Spleen (tissue), 11 donors: ENCODE results near the gene RCOR3. TPM values are rescaled to one million over a fixed set of nuclear protein-coding genes. Genes with fewer than 3 reads are reported as not detected.

Source experiments
- DNase-seq: peaks from one replicate; pipeline ENCODE4 v3.0.0-alpha.2; 2020
- H3K27ac ChIP-seq, 8 donors: fragments of 200-600 bp; sonication (generic) in 7 of 8; 1 replicate in 4 of 8; 2 replicates in 4 of 8; pipeline versions ENCODE4 v1.5.0 to v1.8.0; 2016 to 2021; ENCODE audit warnings: inconsistent platforms in 4 of 8, mild to moderate bottlenecking in 4 of 8, moderate library complexity in 1 of 8
- H3K27me3 ChIP-seq, 7 donors: fragments of 200-600 bp; sonication (generic) in 6 of 7; replicated peaks in 1 of 7; 1 replicate in 4 of 7; 2 replicates in 3 of 7; pipeline versions ENCODE4 v1.5.0 to v1.8.0; 2016 to 2021; ENCODE audit warnings: inconsistent platforms in 3 of 7, mild to moderate bottlenecking in 1 of 7
- H3K36me3 ChIP-seq, 6 donors: fragments of 200-600 bp; sonication (generic) in 5 of 6; 1 replicate in 4 of 6; 2 replicates in 2 of 6; pipeline versions ENCODE4 v1.5.0 to v1.8.0; 2016 to 2021; ENCODE audit warnings: inconsistent platforms in 2 of 6
- H3K4me1 ChIP-seq, 6 donors: fragments of 200-600 bp; sonication (generic) in 5 of 6; 1 replicate in 3 of 6; 2 replicates in 3 of 6; pipeline versions ENCODE4 v1.5.0 to v1.8.0; 2016 to 2021; ENCODE audit warnings: inconsistent platforms in 3 of 6
- H3K4me3 ChIP-seq, 8 donors: fragments of 200-600 bp; sonication (generic) in 7 of 8; 1 replicate in 4 of 8; 2 replicates in 4 of 8; pipeline versions ENCODE4 v1.5.0 to v1.8.0; 2016 to 2021; ENCODE audit warnings: inconsistent platforms in 4 of 8, mild to moderate bottlenecking in 4 of 8, moderate library complexity in 2 of 8
- H3K9me3 ChIP-seq, 8 donors: fragments of 200-600 bp; sonication (generic) in 7 of 8; 1 replicate in 4 of 8; 2 replicates in 4 of 8; pipeline versions ENCODE4 v1.5.0 to v1.8.0; 2016 to 2021; ENCODE audit warnings: inconsistent platforms in 4 of 8
- CTCF ChIP-seq, 11 experiments: fragments of 200-600 bp in 7 of 11; fragments of 450-650 bp in 4 of 11; sonication (generic) in 4 of 11; IDR thresholded peaks in 8 of 11; conservative IDR thresholded peaks in 3 of 11; 1 replicate in 7 of 11; 2 replicates in 4 of 11; pipeline versions ENCODE4 v1.4.0 to v1.8.0; 2016 to 2021; ENCODE audit warnings: antibody characterized with exemption in 11 of 11, inconsistent platforms in 4 of 11, mild to moderate bottlenecking in 1 of 11
- POLR2A ChIP-seq, 3 donors: fragments of 450-650 bp; IDR thresholded peaks; one replicate each; pipeline ENCODE4 v1.5.1; 2017; ENCODE audit warnings: antibody characterized with exemption in 3 of 3, mild to moderate bottlenecking in 1 of 3
- POLR2AphosphoS5 ChIP-seq, 3 donors: sonication (generic); formaldehyde crosslinking; IDR thresholded peaks; one replicate each; pipeline ENCODE4 v1.5.1; 2017; ENCODE audit warnings: antibody characterized with exemption in 3 of 3
- WGBS, 5 donors: extraction: QIAGEN DNeasy Blood & Tissue Kit in 3 of 5; methylation state at CpG; one replicate each; pipeline versions ENCODE4 v1.1.5 to v1.1.7; 2013 to 2018; 5-methylcytosine and 5-hydroxymethylcytosine counted together
- intact Hi-C: fragments of 100-400 bp; cut with DNase I; formaldehyde crosslinking; loops from one replicate; pipeline ENCODE4 v1.15.0; 2023; ENCODE audit warnings: low total_unique reads
- polyA plus RNA-seq, 3 donors: library from polyadenylated mRNA; stranded (reverse); fragments of 200-250 nt; gene quantifications; one replicate each; pipeline ENCODE4 v1.2.1, GENCODE V29; 2013
- total RNA-seq, 7 donors: library from RNA; depleted of rRNA in 3 of 7; stranded (reverse); fragments of >200 nt in 3 of 7; fragmentation: NEBNext Ultra II Directional in 4 of 7; extraction: Animal tissue kit (Norgen Biotek cat#: 25700) in 4 of 7; gene quantifications; one replicate each; pipeline versions ENCODE4 v1.1.0 to v1.2.1, GENCODE V29; 2016 to 2021
- donor health status: healthy with polysubstance abuse.
- donor health status: DM: no; HTN: no; CAD: no; lungs with moderate emphysema.
- donor health status: DM: no; HTN: no; CAD: no.
- donor health status: Bipolar disorder and iron deficiency.
- donor health status: healthy.
- donor health status: DM: no; HTN: no; CAD: no.
- donor health status: DM: yes; HTN: yes; CAD: no.

RCOR3 gene
- total and polyA plus RNA-seq, 10 donors, result 20.9 to 94.3 (median 66.3) TPM

GRCh38 chr1:211267204-211267857 is 8.2 kb downstream of the RCOR3 start:
- DNase-seq, result no peak
- Histone ChIP-seq H3K27me3 (no peaks in the 10 kb centered on the region), H3K36me3 (peaks cover 0 to 90% (median 20%) of the 10 kb centered on the region in 6 donors), H3K9me3 (no peaks in the 10 kb centered on the region), H3K4me1 (peaks cover 0 to 30% (median 8%) of the 10 kb centered on the region in 6 donors), H3K4me3 (no peak overlapping the region), H3K27ac (no peak overlapping the region)
- WGBS, 5 donors, result 88 to 94% (median 90%) methylated on average over 7 of the region's 7 CpGs
- TF ChIP-seq POLR2AphosphoS5 (IDR thresholded peaks at IDR 0.05), result no peak
- no peak for TF ChIP-seq POLR2A (IDR thresholded peaks at IDR 0.05)
- no peak for TF ChIP-seq CTCF (IDR thresholded peaks at IDR 0.05 in 8 of 11, conservative IDR thresholded peaks at IDR 0.05 in 3 of 11)
- intact Hi-C loops, result loop anchor here (10.0 kb wide), 1 partner anchor 47 kb away; no protein-coding TSS in a partner anchor

GRCh38 chr1:211279340-211279739 is 20.2 kb downstream of the RCOR3 start:
- intact Hi-C loops, result no loop called here
- H3K4me3 ChIP-seq, result no peak overlapping the region
- no peak for DNase-seq
- H3K9me3 ChIP-seq, result no peaks in the 10 kb centered on the region
- H3K27me3 ChIP-seq, result no peaks in the 10 kb centered on the region
- 0 to 41% (median 3%) methylated on average over 1 of the region's 1 CpG for WGBS, 5 donors
- peaks cover 0 to 10% (median 0%) of the 10 kb centered on the region in 6 donors for H3K4me1 ChIP-seq
- H3K27ac ChIP-seq, result no peak overlapping the region
- no peak for TF ChIP-seq CTCF (IDR thresholded peaks at IDR 0.05 in 8 of 11, conservative IDR thresholded peaks at IDR 0.05 in 3 of 11)
- TF ChIP-seq POLR2AphosphoS5 (IDR thresholded peaks at IDR 0.05), result no peak
- no peak for TF ChIP-seq POLR2A (IDR thresholded peaks at IDR 0.05)
- H3K36me3 ChIP-seq, result peaks cover 3 to 100% (median 72%) of the 10 kb centered on the region in 6 donors

GRCh38 chr1:211280910-211281309 is 21.7 kb downstream of the RCOR3 start:
- 87 to 99% (median 93%) methylated on average over 4 of the region's 4 CpGs for WGBS, 5 donors
- H3K27me3 ChIP-seq, result no peaks in the 10 kb centered on the region
- peaks cover 3 to 100% (median 72%) of the 10 kb centered on the region in 6 donors for H3K36me3 ChIP-seq
- no peak for TF ChIP-seq POLR2A (IDR thresholded peaks at IDR 0.05)
- no peak for TF ChIP-seq POLR2AphosphoS5 (IDR thresholded peaks at IDR 0.05)
- no peak for TF ChIP-seq CTCF (IDR thresholded peaks at IDR 0.05 in 8 of 11, conservative IDR thresholded peaks at IDR 0.05 in 3 of 11)
- intact Hi-C loops, result no loop called here
- no peak overlapping the region for H3K4me3 ChIP-seq
- DNase-seq, result no peak
- H3K27ac ChIP-seq, result no peak overlapping the region
- H3K9me3 ChIP-seq, result no peaks in the 10 kb centered on the region
- H3K4me1 ChIP-seq, result peaks cover 0 to 7% (median 0%) of the 10 kb centered on the region in 6 donors

GRCh38 chr1:211281320-211282022 is 22.3 kb downstream of the RCOR3 start:
- no peak for DNase-seq
- TF ChIP-seq POLR2A (IDR thresholded peaks at IDR 0.05) (no peak), POLR2AphosphoS5 (IDR thresholded peaks at IDR 0.05) (no peak), CTCF (IDR thresholded peaks at IDR 0.05 in 8 of 11, conservative IDR thresholded peaks at IDR 0.05 in 3 of 11) (no peak)
- Histone ChIP-seq H3K9me3 (no peaks in the 10 kb centered on the region), H3K27ac (no peak overlapping the region), H3K4me3 (no peak overlapping the region), H3K4me1 (peaks cover 0 to 7% (median 0%) of the 10 kb centered on the region in 6 donors), H3K27me3 (no peaks in the 10 kb centered on the region), H3K36me3 (peaks cover 3 to 100% (median 66%) of the 10 kb centered on the region in 6 donors)
- WGBS, 5 donors, result 83 to 91% (median 87%) methylated on average over 6 of the region's 6 CpGs
- intact Hi-C loops, result no loop called here
